ENCODE data around the gene LFNG. TPM values are rescaled to one million over a fixed set of nuclear protein-coding genes. Genes with fewer than 3 reads are reported as not detected.

LFNG gene
- total and polyA plus RNA-seq, 2 of the 13 experiments (the other 11 are each of a cell fraction or from before 2014, with no cell fraction given), result 0.44 to 1.5 TPM

DNA sequence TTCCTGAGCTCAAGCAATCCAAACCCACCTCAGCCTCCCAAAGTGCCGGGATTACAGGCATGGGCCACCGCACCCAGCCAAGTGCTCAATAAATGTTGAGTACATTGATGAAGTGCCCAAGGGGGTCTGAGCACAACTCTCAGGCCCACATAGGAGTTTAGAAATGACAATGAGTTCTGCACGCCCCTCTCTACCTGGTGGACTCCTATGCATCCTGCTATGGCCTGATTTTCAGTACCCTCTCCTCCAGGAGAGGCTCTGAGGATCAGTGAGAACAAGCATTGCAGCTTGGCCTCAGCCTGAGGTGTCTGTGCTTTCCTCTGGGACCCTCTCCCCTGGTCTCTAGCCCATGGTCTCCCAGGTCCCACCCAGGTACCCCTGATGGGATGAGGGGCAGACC lies 22.5 kb upstream of the LFNG start:
- H3K4me3 ChIP-seq (replicated peaks in 1 of 3; ENCODE audit: insufficient read depth in 1 of 3, low read depth in 2 of 3, low read length in 3 of 3), result no peak overlapping the region
- no peak overlapping the region for H2AFZ ChIP-seq (ENCODE audit: low read length)
- no peak overlapping the region for H3K4me2 ChIP-seq (ENCODE audit: low read depth, low read length)
- peaks cover 19 to 66% of the 10 kb centered on the region in 2 experiments for H3K27me3 ChIP-seq (ENCODE audit: control insufficient read depth in 1 of 2, insufficient read depth in 2 of 2, low read length in 2 of 2)
- ChIA-PET POLR2A (no interaction called here), CTCF (ENCODE audit: low intra/inter-chr PET ratio, low total read pairs) (no interaction called here)
- DNase-seq (ENCODE audit: low spot score) (no peak), FAIRE-seq (no peak), ATAC-seq (no peak)
- H3K4me1 ChIP-seq (ENCODE audit: insufficient read depth, low read length), result no peaks in the 10 kb centered on the region
- no peaks in the 10 kb centered on the region for H4K20me1 ChIP-seq (ENCODE audit: insufficient read depth, low read length)
- no peaks in the 10 kb centered on the region for H3K79me2 ChIP-seq (ENCODE audit: insufficient read depth, low read length)
- H3K9me3 ChIP-seq (ENCODE audit: low read length), result no peaks in the 10 kb centered on the region
- no TSS peak for BruUV-seq (replicated peaks)
- WGBS (ENCODE audit: low lambda C conversion rate), result 100% methylated on average over 2 of the region's 3 CpGs
- no peak overlapping the region for H3K9ac ChIP-seq (ENCODE audit: insufficient read depth, low read depth, low read length)
- no peak overlapping the region for H3K27ac ChIP-seq (ENCODE audit: extremely low read length, insufficient read depth, low read length)
- intact Hi-C loops (cut with micrococcal nuclease; ENCODE audit: unreplicated experiment), result no loop called here
- no peak for TF ChIP-seq ZFP90 (CRISPR knock-in tag; IDR thresholded peaks at IDR 0.05; ENCODE audit: borderline replicate concordance)
- no peak for TF ChIP-seq ZNF510 (CRISPR knock-in tag; IDR thresholded peaks at IDR 0.05; ENCODE audit: low read depth)
- no peak for TF ChIP-seq GABPA (IDR thresholded peaks at IDR 0.05; ENCODE audit: low read depth, low read length)
- TF ChIP-seq GABPA (CRISPR knock-in tag; IDR thresholded peaks at IDR 0.05; ENCODE audit: low read depth), result no peak
- TF ChIP-seq ZNF782 (CRISPR knock-in tag; IDR thresholded peaks at IDR 0.05; ENCODE audit: borderline replicate concordance), result no peak
- no peak for TF ChIP-seq SAP130 (CRISPR knock-in tag; IDR thresholded peaks at IDR 0.05; ENCODE audit: low read depth)
- TF ChIP-seq NKX3-1 (CRISPR knock-in tag; IDR thresholded peaks at IDR 0.05), result no peak
- TF ChIP-seq NBN (conservative IDR thresholded peaks at IDR 0.05), result no peak
- no peak for TF ChIP-seq ZNF383 (CRISPR knock-in tag; IDR thresholded peaks at IDR 0.05; ENCODE audit: borderline replicate concordance)
- TF ChIP-seq GPN1 (CRISPR knock-in tag; IDR thresholded peaks at IDR 0.05; ENCODE audit: borderline replicate concordance), result no peak
- TF ChIP-seq DNMT1 (CRISPR knock-in tag; IDR thresholded peaks at IDR 0.05), result no peak
- TF ChIP-seq HMG20B (CRISPR knock-in tag; conservative IDR thresholded peaks at IDR 0.05), result no peak
- no peaks in the 10 kb centered on the region for H3K36me3 ChIP-seq (replicated peaks in 1 of 2; ENCODE audit: control insufficient read depth in 1 of 2, insufficient read depth in 2 of 2, low read length in 2 of 2)
- in situ Hi-C loops (cut with HindIII; ENCODE audit: extremely low pct_ligation_motif_present, low pct_unique_long_range_greater_than_20kb), result no loop called here

Data from HepG2 (cell line).